Endothelial cell of umbilical vein (primary cell): ENCODE results near the gene WIPF3. TPM values are rescaled to one million over a fixed set of nuclear protein-coding genes. Genes with fewer than 3 reads are reported as not detected.

ENCODE experiments used
- BruUV-seq: library from RNA; stranded (reverse); fragments of 400-500 nt; replicated peaks from 2 replicates; lab custom pipeline; 2021; lab: Mats Ljungman, UMichigan
- CTCF ChIA-PET: fragments of 300-600, 350-600 bp; sonication (Branson Sonifier 250); formaldehyde crosslinking; loops from one replicate; lab custom pipeline; 2021; ENCODE audit warnings: antibody characterized with exemption, inconsistent platforms; lab: Charles Lee
- POLR2A ChIA-PET: fragments of 300-600, 350-600 bp; sonication (Branson Sonifier 250); formaldehyde crosslinking; loops from one replicate; lab custom pipeline; 2021; ENCODE audit warnings: antibody characterized with exemption, inconsistent platforms; lab: Charles Lee
- DNase-seq: peaks from one replicate; pipeline ENCODE4 v3.0.0-alpha.2; 2011; ENCODE audit warnings: low read depth, low spot score
- FAIRE-seq: peaks from 2 replicates; lab custom pipeline; 2011; peaks lifted over from hg19 to GRCh38; lab: Jason Lieb, UNC
- H2AFZ ChIP-seq: 2 replicates; pipeline ENCODE4 v1.6.0; 2012; ENCODE audit warnings: low read depth, low read length, control low read depth, inconsistent platforms
- H3K27ac ChIP-seq: 2 replicates; pipeline ENCODE4 v1.5.1; 2011; ENCODE audit warnings: low read depth, mild to moderate bottlenecking, control low read depth, low read length, moderate library complexity; ENCODE audit not compliant: insufficient read depth
- H3K27me3 ChIP-seq, 2 experiments: 2 replicates each; pipeline versions ENCODE4 v1.6.0 to v1.6.1; 2011; ENCODE audit warnings: low read length in 2 of 2, mixed read lengths in 1 of 2; ENCODE audit not compliant: control insufficient read depth in 2 of 2, insufficient read depth in 2 of 2
- H3K36me3 ChIP-seq, 2 experiments: 2 replicates in 1 of 2; 3 replicates in 1 of 2; pipeline ENCODE4 v1.5.1; 2011; ENCODE audit warnings: low read length in 2 of 2, mild to moderate bottlenecking in 1 of 2, moderate library complexity in 1 of 2; ENCODE audit not compliant: control insufficient read depth in 2 of 2, insufficient read depth in 2 of 2; ENCODE audit errors: extremely low read depth in 1 of 2
- H3K4me1 ChIP-seq: 3 replicates; pipeline ENCODE4 v1.5.1; 2011; ENCODE audit warnings: mild to moderate bottlenecking, low read length; ENCODE audit not compliant: control insufficient read depth, insufficient read depth; ENCODE audit errors: extremely low read depth
- H3K4me2 ChIP-seq: 2 replicates; pipeline ENCODE4 v1.6.1; 2011; ENCODE audit warnings: low read length, control low read depth, mixed read lengths; ENCODE audit not compliant: insufficient read depth
- H3K4me3 ChIP-seq, 3 experiments: fragments of 200-600 bp in 1 of 3; sonication (generic), shearing (Covaris generic) in 1 of 3; replicated peaks in 1 of 3; 2 replicates each; pipeline ENCODE4 v1.5.1; 2011 to 2016; ENCODE audit warnings: control low read depth in 3 of 3, low read length in 3 of 3, mild to moderate bottlenecking in 2 of 3, inconsistent platforms in 1 of 3, low read depth in 1 of 3, moderate library complexity in 1 of 3; ENCODE audit not compliant: insufficient read depth in 1 of 3
- H3K79me2 ChIP-seq: 2 replicates; pipeline ENCODE4 v1.6.0; 2012; ENCODE audit warnings: low read length, inconsistent platforms; ENCODE audit not compliant: control insufficient read depth, insufficient read depth
- H3K9ac ChIP-seq: replicated peaks from 2 replicates; pipeline ENCODE3; 2011; ENCODE audit warnings: low read length, control low read depth; ENCODE audit not compliant: insufficient read depth; ENCODE audit errors: extremely low read depth
- H3K9me1 ChIP-seq: replicated peaks from 3 replicates; pipeline ENCODE4 v1.6.0; 2011; ENCODE audit warnings: mild to moderate bottlenecking, low read length; ENCODE audit not compliant: control insufficient read depth, insufficient read depth; ENCODE audit errors: extremely low read depth
- H3K9me3 ChIP-seq: replicated peaks from 2 replicates; pipeline ENCODE4 v1.5.1; 2012; ENCODE audit warnings: low read length, inconsistent platforms; ENCODE audit not compliant: control insufficient read depth, insufficient read depth
- H4K20me1 ChIP-seq: replicated peaks from 2 replicates; pipeline ENCODE3; 2011; ENCODE audit warnings: mild to moderate bottlenecking, low read length; ENCODE audit not compliant: control insufficient read depth, insufficient read depth; ENCODE audit errors: extremely low read depth
- EZH2 ChIP-seq: IDR thresholded peaks from 2 replicates; pipeline ENCODE4 v1.6.1; 2012; ENCODE audit warnings: borderline replicate concordance, low read depth, mild to moderate bottlenecking, moderate library complexity, low read length, inconsistent platforms; ENCODE audit not compliant: severe bottlenecking
- FOS ChIP-seq: IDR thresholded peaks from 2 replicates; pipeline ENCODE4 v1.6.1; 2011; ENCODE audit warnings: mild to moderate bottlenecking, low read length, moderate library complexity, borderline replicate concordance; ENCODE audit not compliant: insufficient read depth
- GATA2 ChIP-seq: IDR thresholded peaks from 2 replicates; pipeline ENCODE4 v1.7.0; 2011; ENCODE audit warnings: low read depth, mild to moderate bottlenecking, moderate library complexity, mixed read lengths, low read length; ENCODE audit not compliant: insufficient read length, insufficient read depth
- JUN ChIP-seq: IDR thresholded peaks from 2 replicates; pipeline ENCODE4 v1.6.1; 2011; ENCODE audit warnings: borderline replicate concordance, low read depth; ENCODE audit not compliant: insufficient read length, insufficient read depth
- MYC ChIP-seq: IDR thresholded peaks from one replicate; pipeline ENCODE4 v1.6.1; 2011; ENCODE audit warnings: mild to moderate bottlenecking, low read depth, low read length
- POLR2A ChIP-seq: IDR thresholded peaks from 2 replicates; pipeline ENCODE4 v1.6.1; 2012; ENCODE audit warnings: low read depth, mild to moderate bottlenecking, control low read depth, low read length
- POLR2AphosphoS5 ChIP-seq: IDR thresholded peaks from 2 replicates; pipeline ENCODE4 v1.6.1; 2012; ENCODE audit warnings: low read depth, mild to moderate bottlenecking, control low read depth, low read length, moderate library complexity; ENCODE audit not compliant: insufficient read depth
- dilution Hi-C: fragments of 300-500 bp; cut with MboI; formaldehyde crosslinking; loops from one replicate; pipeline ENCODE4 v1.15.0; 2019; ENCODE audit warnings: low sequenced_read_pairs; ENCODE audit not compliant: extremely low pct_ligation_motif_present
- intact Hi-C: fragments of 100-400 bp; cut with micrococcal nuclease; formaldehyde crosslinking; loops from one replicate; pipeline ENCODE4 v1.10.0; 2022
- polyA plus RNA-seq, 4 experiments: library from polyadenylated mRNA; depleted of rRNA in 3 of 4; stranded (reverse) in 3 of 4; unstranded in 1 of 4; fragments of >200 nt; gene quantifications; 2 replicates each; pipeline versions ENCODE4 v1.2.1 to v1.2.3, GENCODE V29; 2011 to 2012; ENCODE audit warnings: missing spikeins in 1 of 4
- total RNA-seq: library from RNA; stranded (reverse); gene quantifications from 2 replicates; pipeline ENCODE4 v1.2.3, GENCODE V29; 2021
- TF ChIP-seq, protein P1 (sequence below): IDR thresholded peaks from 2 replicates; pipeline ENCODE4 v1.6.1; 2011; ENCODE audit not compliant: insufficient read depth, insufficient read length
- TF ChIP-seq, protein P2 (sequence below), 2 donors: IDR thresholded peaks; 1 replicate in 1 of 2; 2 replicates in 1 of 2; pipeline ENCODE4 v1.5.1; 2011; ENCODE audit warnings: low read length in 2 of 2, mild to moderate bottlenecking in 2 of 2, moderate library complexity in 2 of 2, control low read depth in 1 of 2, inconsistent platforms in 1 of 2, low read depth in 1 of 2; ENCODE audit not compliant: insufficient read depth in 1 of 2; ENCODE audit errors: extremely low read depth in 1 of 2

WIPF3 gene
- total and polyA plus RNA-seq, 2 donors (not counting 3 experiments of a cell fraction or from before 2014, with no cell fraction given), result 0.01 to 0.35 TPM

DNA sequence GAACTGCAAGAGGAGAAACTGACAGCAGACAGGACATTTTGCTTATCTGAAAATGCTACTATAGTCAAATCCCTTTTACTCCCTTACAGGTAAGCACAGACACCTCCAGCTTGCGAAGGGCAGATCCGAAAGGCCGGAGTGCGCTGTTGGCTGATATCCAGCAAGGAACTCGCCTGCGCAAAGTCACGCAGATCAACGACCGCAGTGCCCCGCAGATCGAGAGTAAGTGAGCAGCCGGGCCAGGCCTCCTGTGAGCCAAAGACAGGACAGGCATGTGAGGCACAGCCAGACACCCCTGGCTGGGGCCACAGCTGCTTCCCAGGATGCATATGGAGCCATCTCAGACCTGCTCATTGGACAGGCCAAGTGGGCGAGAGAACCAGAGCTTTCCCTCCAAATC lies 69.4 kb downstream of the WIPF3 start:
- TF ChIP-seq FOS, result no peak
- TF ChIP-seq JUN, result no peak
- TF ChIP-seq POLR2AphosphoS5, result no peak
- no peak for TF ChIP-seq GATA2
- no peak for TF ChIP-seq POLR2A
- TF ChIP-seq, protein P1, sequence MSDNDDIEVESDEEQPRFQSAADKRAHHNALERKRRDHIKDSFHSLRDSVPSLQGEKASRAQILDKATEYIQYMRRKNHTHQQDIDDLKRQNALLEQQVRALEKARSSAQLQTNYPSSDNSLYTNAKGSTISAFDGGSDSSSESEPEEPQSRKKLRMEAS, result no peak
- TF ChIP-seq EZH2, result no peak
- TF ChIP-seq, protein P2, sequence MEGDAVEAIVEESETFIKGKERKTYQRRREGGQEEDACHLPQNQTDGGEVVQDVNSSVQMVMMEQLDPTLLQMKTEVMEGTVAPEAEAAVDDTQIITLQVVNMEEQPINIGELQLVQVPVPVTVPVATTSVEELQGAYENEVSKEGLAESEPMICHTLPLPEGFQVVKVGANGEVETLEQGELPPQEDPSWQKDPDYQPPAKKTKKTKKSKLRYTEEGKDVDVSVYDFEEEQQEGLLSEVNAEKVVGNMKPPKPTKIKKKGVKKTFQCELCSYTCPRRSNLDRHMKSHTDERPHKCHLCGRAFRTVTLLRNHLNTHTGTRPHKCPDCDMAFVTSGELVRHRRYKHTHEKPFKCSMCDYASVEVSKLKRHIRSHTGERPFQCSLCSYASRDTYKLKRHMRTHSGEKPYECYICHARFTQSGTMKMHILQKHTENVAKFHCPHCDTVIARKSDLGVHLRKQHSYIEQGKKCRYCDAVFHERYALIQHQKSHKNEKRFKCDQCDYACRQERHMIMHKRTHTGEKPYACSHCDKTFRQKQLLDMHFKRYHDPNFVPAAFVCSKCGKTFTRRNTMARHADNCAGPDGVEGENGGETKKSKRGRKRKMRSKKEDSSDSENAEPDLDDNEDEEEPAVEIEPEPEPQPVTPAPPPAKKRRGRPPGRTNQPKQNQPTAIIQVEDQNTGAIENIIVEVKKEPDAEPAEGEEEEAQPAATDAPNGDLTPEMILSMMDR (IDR thresholded peaks at IDR 0.05; ENCODE audit: extremely low read depth in 1 of 2, insufficient read depth in 1 of 2, low read depth in 1 of 2, low read length in 2 of 2), result no peak
- no peak for TF ChIP-seq MYC
- POLR2A ChIA-PET, result no interaction called here
- Histone ChIP-seq H3K27ac (no peak overlapping the region), H3K4me3 (no peak overlapping the region), H3K4me2 (no peak overlapping the region), H3K9ac (no peak overlapping the region), H3K27me3 (peaks cover 8 to 11% of the 10 kb centered on the region in 2 experiments), H3K79me2 (no peaks in the 10 kb centered on the region), H3K4me1 (peaks cover 2% of the 10 kb centered on the region), H3K36me3 (no peaks in the 10 kb centered on the region), H2AFZ (no peak overlapping the region), H4K20me1 (no peaks in the 10 kb centered on the region), H3K9me1 (no peaks in the 10 kb centered on the region), H3K9me3 (no peaks in the 10 kb centered on the region)
- FAIRE-seq, result no peak
- intact Hi-C loops, result no loop called here
- CTCF ChIA-PET, result interaction anchor here (2.1 to 4.7 kb wide), 3 partner anchors 11 to 199 kb away, joined by 4 to 88 read pairs (median 35); no protein-coding TSS in a partner anchor
- no peak for DNase-seq
- dilution Hi-C loops, result no loop called here
- BruUV-seq, result no TSS peak
